ENCODE results near the gene SH3RF3.

Gene SH3RF3

GRCh38 chr2:109423556-109424359 lies 294.8 kb downstream of the SH3RF3 start:
- no peak for DNase-seq

- DNase-seq = no peak
Measured at GRCh38 chr2:109425411-109425810, 296.4 kb downstream of the SH3RF3 start.

GRCh38 chr2:109427661-109428091 lies 298.7 kb downstream of the SH3RF3 start:
- no peak for DNase-seq

DNA sequence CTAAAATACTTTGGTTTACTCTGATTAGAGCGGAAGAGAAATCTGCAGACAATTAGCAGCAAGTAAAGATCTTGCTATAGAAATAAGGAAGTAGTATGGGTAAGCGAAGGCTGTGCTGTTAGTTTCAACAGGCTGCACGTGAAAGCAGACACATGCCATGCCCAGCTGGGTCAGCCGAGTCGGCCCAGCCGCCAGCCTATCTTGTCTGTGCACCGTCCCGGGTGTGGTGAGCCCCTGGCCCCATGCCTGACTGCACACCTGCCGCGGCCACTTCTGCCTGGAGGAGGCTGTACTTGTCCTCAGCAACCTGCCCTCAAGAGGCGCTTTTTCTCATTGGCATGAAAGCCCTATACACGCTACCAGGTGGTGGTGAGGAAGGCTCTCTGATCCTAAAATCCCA lies 299.3 kb downstream of the SH3RF3 start:
- DNase-seq = no peak

GRCh38 chr2:109428841-109429566 lies 300.0 kb downstream of the SH3RF3 start:
- DNase-seq = no peak

GRCh38 chr2:109429567-109430328 lies 300.7 kb downstream of the SH3RF3 start:
- DNase-seq = no peak

DNA sequence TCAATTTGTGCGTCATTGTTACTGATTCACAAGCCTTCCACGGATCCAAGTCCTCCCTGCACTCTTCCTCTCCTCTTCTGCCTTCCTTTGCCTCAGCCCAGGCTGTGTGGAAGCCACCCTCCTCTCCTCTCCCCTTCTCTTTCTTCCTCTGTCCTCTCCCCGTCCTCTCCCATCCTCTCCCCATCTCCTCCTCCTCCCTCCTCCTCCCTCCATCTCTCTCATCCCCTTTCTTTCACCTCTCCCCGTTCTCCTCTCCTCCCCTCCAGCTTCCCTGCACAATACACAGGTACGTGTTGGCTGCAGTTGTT lies 301.3 kb downstream of the SH3RF3 start:
- no peak for DNase-seq

DNA sequence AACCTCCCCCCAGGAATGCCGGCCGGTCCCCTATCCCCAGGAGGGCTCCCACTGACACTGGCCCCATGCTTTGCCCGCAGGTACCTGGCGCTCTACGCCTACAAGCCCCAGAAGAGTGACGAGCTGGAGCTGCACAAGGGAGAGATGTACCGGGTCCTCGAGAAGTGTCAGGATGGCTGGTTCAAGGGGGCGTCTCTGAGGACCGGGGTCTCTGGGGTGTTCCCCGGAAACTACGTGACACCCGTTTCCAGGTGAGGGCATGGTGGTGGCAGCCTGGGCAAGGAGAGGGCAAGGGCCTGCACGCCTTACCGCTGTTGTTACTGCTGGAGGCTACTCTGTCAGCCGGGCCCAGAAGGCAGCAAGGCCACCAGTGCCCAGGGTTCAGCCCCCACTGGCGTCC lies 303.4 kb downstream of the SH3RF3 start:
- no peak for DNase-seq

DNA sequence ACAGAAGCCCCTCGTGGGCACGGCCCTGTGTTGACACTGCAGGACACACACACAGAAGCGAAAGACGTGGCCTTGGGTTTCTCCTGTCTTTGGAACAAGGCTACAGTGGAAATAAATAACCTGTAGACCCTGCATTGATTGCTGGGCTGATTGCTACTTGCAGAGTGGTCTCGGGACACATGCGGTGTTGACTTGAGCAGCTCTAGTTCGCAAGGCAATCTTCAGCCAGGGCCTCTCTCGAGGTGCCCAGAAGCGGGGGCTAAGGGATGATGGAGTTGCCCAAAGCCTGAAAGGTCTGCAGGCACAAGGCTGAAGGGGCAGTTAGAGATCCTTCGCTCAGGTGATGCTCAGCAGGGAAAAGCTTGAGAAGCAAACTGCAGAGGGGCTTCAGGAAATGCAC lies 304.5 kb downstream of the SH3RF3 start:
- DNase-seq = no peak

- DNase-seq = no peak
Measured at GRCh38 chr2:109433926-109434325, 304.9 kb downstream of the SH3RF3 start.

DNA sequence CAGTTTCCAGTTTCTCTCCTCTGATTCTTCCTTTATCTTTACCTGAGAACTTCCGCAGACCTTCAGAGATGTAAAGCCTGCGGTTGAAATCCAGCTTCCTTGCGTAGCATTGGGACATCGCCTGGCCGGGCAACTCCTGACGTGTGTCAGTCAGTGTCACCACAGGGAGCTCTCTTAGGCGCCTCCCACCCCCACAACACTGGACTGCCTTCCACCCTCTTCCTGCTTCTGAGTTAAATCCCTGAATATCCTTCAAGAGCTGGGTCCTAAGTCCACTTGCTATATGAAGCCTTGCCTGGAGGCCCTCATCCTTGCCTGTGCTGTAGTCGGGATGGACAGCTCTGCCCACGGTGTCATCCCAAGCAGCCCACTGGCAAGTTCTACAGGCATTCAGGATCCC lies 305.3 kb downstream of the SH3RF3 start:
- no peak for DNase-seq

- no peak for DNase-seq
Measured at GRCh38 chr2:109435066-109435690, 306.2 kb downstream of the SH3RF3 start.

- DNase-seq = no peak
Measured at GRCh38 chr2:109435901-109436598, 307.0 kb downstream of the SH3RF3 start.

GRCh38 chr2:109436610-109437225 lies 307.7 kb downstream of the SH3RF3 start:
- DNase-seq = no peak

DNA sequence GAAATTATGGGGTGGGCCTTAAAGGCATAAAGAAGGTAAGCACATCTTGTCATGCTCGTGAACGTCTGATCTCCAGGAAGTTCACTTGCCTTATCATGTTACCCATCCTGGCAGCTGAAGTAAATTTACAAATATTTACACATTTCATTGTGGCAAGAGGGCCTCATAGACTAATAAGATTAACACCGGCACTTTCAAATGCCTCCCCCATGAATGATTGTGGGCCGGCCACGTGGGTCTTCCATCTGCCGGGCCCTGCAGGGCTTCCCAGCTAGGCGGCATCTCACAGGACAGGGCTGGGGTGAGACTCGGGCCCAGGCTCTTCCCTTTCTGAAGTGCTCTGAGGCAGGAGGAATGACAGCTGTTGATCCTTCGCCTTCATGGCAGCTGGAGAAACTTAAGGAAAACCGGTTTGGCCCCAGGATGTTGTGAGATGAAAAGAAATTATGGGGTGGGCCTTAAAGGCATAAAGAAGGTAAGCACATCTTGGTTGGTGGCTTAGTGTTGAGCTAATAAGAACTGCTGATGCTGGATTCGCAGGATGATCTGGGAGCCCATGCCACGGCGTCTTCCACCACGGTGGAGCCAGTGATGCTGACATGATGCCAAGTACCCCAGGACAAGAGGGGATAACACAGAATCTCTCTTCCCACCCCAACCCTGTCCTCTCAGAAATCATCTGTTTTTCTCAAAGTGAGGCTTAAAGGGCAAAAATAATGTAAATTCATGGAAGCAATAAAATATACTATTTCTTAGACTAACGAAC lies 308.5 kb downstream of the SH3RF3 start:
- DNase-seq = no peak

DNA sequence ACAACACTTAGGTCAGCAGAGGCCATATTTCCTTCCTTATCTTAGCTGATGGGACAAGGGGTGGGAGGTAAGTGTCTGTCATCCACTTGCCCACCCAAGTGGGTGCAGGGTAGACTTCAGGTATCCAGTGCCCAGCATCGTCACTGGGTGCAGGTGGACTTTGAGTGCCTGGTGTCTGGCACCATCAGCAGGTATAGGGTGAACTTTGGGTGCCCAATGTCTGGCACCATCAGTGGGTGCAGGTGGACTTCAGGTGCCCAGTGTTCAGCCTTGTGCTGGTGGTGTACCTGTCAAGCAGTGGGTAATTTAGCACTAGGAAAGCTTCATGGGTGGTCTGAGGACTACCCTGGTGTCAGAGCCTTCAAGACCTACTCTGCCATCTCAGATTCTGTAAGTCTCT lies 309.1 kb downstream of the SH3RF3 start:
- DNase-seq = no peak

DNA sequence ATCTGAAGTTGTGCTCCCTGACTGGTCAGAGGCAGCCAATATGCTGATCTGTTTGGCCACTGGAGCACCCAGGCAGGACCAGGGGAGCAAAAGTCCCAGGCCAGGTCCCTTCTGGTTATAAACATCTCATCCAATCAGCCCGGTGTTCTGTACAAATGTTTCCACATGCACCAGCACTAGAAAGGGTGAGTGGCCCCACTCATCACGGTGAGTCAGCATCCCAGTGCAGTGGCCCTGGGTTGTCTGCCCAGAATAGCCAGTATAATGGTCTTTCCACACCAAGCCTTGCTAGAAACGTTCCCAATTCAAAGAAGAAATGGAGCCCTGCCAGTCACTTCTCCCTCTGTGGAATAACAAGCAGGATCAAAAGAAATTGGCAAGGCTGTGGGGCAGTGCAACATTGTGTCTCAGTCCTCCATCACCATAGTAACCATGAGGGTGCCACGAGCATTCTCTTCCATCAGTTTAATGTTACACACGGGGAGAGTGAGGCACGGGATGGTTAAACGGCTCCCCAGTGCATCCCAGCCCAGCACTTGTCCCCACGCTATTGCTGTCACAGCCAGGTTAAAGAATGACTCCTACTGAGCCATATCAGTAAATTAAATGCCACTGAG lies 309.9 kb downstream of the SH3RF3 start:
- no peak for DNase-seq

GRCh38 chr2:109439390-109439786 lies 310.4 kb downstream of the SH3RF3 start:
- DNase-seq = no peak

- DNase-seq = no peak
Measured at GRCh38 chr2:109439986-109440385, 311.0 kb downstream of the SH3RF3 start.

GRCh38 chr2:109440499-109441156 lies 311.6 kb downstream of the SH3RF3 start:
- DNase-seq = no peak
